Trophoblast cell (in vitro differentiated cells and primary cell): ENCODE results near the gene LRRC74A.

Source experiments
- DNase-seq, 2 donors: peaks; one replicate each; pipeline ENCODE4 v3.0.0-alpha.2; 2016
- H2AFZ ChIP-seq: 2 replicates; pipeline ENCODE4 v1.6.1; 2013; ENCODE audit warnings: low read length, moderate library complexity, mild to moderate bottlenecking; ENCODE audit not compliant: insufficient read depth, poor library complexity
- H2AK5ac ChIP-seq: 2 replicates; pipeline ENCODE4 v1.6.1; 2013; ENCODE audit warnings: mild to moderate bottlenecking, low read length
- H2BK120ac ChIP-seq: 2 replicates; pipeline ENCODE4 v1.6.1; 2013; ENCODE audit warnings: low read length, mild to moderate bottlenecking, moderate library complexity; ENCODE audit not compliant: insufficient read depth, poor library complexity
- H2BK12ac ChIP-seq: 2 replicates; pipeline ENCODE4 v1.6.1; 2013; ENCODE audit warnings: mild to moderate bottlenecking, low read length, moderate library complexity
- H2BK5ac ChIP-seq: 2 replicates; pipeline ENCODE4 v1.6.1; 2013; ENCODE audit warnings: low read length, low read depth, moderate library complexity, mild to moderate bottlenecking; ENCODE audit not compliant: poor library complexity
- H3K14ac ChIP-seq: 2 replicates; pipeline ENCODE4 v1.6.1; 2013; ENCODE audit warnings: mild to moderate bottlenecking, low read length
- H3K18ac ChIP-seq: 2 replicates; pipeline ENCODE4 v1.6.1; 2013; ENCODE audit warnings: mild to moderate bottlenecking, low read length
- H3K23ac ChIP-seq: 2 replicates; pipeline ENCODE4 v1.6.1; 2013; ENCODE audit warnings: low read length
- H3K27ac ChIP-seq: 2 replicates; pipeline ENCODE4 v1.5.1; 2013; ENCODE audit warnings: low read depth, mild to moderate bottlenecking, inconsistent platforms, low read length, moderate library complexity
- H3K27me3 ChIP-seq: 2 replicates; pipeline ENCODE4 v1.6.1; 2013; ENCODE audit warnings: inconsistent platforms, mild to moderate bottlenecking, low read length, moderate library complexity; ENCODE audit not compliant: insufficient read depth
- H3K36me3 ChIP-seq, 2 experiments: 1 replicate in 1 of 2; 2 replicates in 1 of 2; pipeline ENCODE4 v1.6.1; 2013; ENCODE audit warnings: low read length in 2 of 2, mild to moderate bottlenecking in 2 of 2, moderate library complexity in 1 of 2; ENCODE audit not compliant: insufficient read depth in 2 of 2, control insufficient read depth in 1 of 2
- H3K4ac ChIP-seq: 2 replicates; pipeline ENCODE4 v1.6.1; 2013; ENCODE audit warnings: low read depth, mild to moderate bottlenecking, low read length, moderate library complexity
- H3K4me1 ChIP-seq, 2 experiments: 1 replicate in 1 of 2; 2 replicates in 1 of 2; pipeline ENCODE4 v1.6.1; 2013; ENCODE audit warnings: low read length in 2 of 2, mild to moderate bottlenecking in 2 of 2, moderate library complexity in 1 of 2; ENCODE audit not compliant: insufficient read depth in 2 of 2, control insufficient read depth in 1 of 2
- H3K4me2 ChIP-seq: 2 replicates; pipeline ENCODE4 v1.6.1; 2013; ENCODE audit warnings: inconsistent platforms, mild to moderate bottlenecking, low read length, moderate library complexity
- H3K4me3 ChIP-seq: 2 replicates; pipeline ENCODE4 v1.5.1; 2013; ENCODE audit warnings: mild to moderate bottlenecking, low read depth, low read length, inconsistent platforms
- H3K79me1 ChIP-seq: one replicate; pipeline ENCODE4 v1.6.1; 2013; ENCODE audit warnings: low read length
- H3K79me2 ChIP-seq: 2 replicates; pipeline ENCODE4 v1.6.1; 2013; ENCODE audit warnings: low read length, mild to moderate bottlenecking; ENCODE audit not compliant: control insufficient read depth, insufficient read depth, poor library complexity
- H3K9ac ChIP-seq: 2 replicates; pipeline ENCODE4 v1.6.1; 2013; ENCODE audit warnings: mild to moderate bottlenecking, low read length
- H3K9me3 ChIP-seq: 2 replicates; pipeline ENCODE4 v1.6.1; 2013; ENCODE audit warnings: low read depth, mild to moderate bottlenecking, control low read depth, inconsistent platforms, low read length; ENCODE audit not compliant: insufficient read depth
- H4K12ac ChIP-seq: 2 replicates; pipeline ENCODE4 v1.6.1; 2013; ENCODE audit warnings: low read depth, mild to moderate bottlenecking, low read length, moderate library complexity
- H4K8ac ChIP-seq: 2 replicates; pipeline ENCODE4 v1.6.1; 2013; ENCODE audit warnings: low read depth, mild to moderate bottlenecking, low read length, moderate library complexity
- H4K91ac ChIP-seq: one replicate; pipeline ENCODE4 v1.6.1; 2013; ENCODE audit warnings: low read depth, mild to moderate bottlenecking, low read length, moderate library complexity
- WGBS: extraction: QIAGEN DNeasy Blood & Tissue Kit; methylation state at CpG from one replicate; pipeline ENCODE4 v1.1.7; 2013; ENCODE audit warnings: missing lambda C conversion rate; ENCODE audit not compliant: insufficient read length, insufficient coverage; ENCODE audit errors: extremely low coverage; 5-methylcytosine and 5-hydroxymethylcytosine counted together

Gene LRRC74A

DNA sequence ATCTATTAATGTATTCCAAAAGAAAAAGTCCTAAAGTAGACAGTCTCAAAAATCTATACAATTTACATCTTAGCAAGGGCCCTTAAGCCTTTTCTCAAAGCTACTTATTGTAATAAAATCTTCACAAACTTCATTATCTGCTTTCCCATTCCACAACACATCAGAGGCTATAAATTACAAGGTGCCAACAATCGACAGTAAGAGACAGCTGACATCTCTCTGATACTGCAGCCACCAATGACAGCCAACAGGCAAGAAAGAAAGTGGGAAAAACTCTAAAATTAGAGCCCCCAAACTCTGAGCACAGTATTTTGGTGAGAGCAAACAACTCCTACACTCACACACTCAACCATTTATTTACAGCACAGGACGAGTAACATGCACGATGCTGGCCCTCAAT, 15.7 kb upstream of the LRRC74A start:
- no peak overlapping the region for H4K91ac ChIP-seq
- peaks cover 0 to 7% of the 10 kb centered on the region in 2 experiments for H3K4me1 ChIP-seq
- no peak overlapping the region for H3K4me3 ChIP-seq
- no CpG with 5 or more reads among the region's 3 CpGs for WGBS
- no peaks in the 10 kb centered on the region for H3K27me3 ChIP-seq
- H3K9me3 ChIP-seq, result no peaks in the 10 kb centered on the region
- H3K4ac ChIP-seq, result no peak overlapping the region
- peaks cover 9 to 15% of the 10 kb centered on the region in 2 experiments for H3K36me3 ChIP-seq
- H2BK120ac ChIP-seq, result no peak overlapping the region
- no peak overlapping the region for H3K9ac ChIP-seq
- H3K14ac ChIP-seq, result no peak overlapping the region
- H2AFZ ChIP-seq, result no peak overlapping the region
- peaks cover 6% of the 10 kb centered on the region for H3K79me2 ChIP-seq
- H3K4me2 ChIP-seq, result no peak overlapping the region
- H3K18ac ChIP-seq, result no peak overlapping the region
- no peak overlapping the region for H2AK5ac ChIP-seq
- no peak overlapping the region for H3K27ac ChIP-seq
- no peak overlapping the region for H4K12ac ChIP-seq
- H2BK12ac ChIP-seq, result no peak overlapping the region
- no peak for DNase-seq
- H2BK5ac ChIP-seq, result no peak overlapping the region
- no peak overlapping the region for H4K8ac ChIP-seq
- peaks cover 9% of the 10 kb centered on the region for H3K79me1 ChIP-seq
- no peak overlapping the region for H3K23ac ChIP-seq

DNA sequence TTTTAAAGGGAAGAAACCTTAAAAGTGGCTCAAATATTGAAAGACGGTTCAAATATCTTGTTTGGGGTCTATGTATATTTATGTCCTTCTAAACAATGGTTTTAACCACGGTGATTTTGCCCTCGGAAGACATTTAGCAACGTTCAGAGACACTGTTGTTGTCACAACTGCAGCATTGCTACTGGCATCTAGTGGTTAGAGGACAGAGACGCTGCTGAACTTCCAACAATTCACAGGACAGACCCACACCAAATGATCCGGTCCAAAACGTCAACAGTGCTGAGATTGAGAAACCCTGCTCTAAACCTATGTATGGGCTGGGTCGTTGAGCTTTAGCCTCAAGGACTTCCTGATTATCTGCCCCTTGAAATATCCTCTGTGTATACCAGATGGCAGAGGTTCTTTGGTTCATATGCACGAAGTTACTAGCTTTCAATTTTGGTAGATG, 15.2 kb upstream of the LRRC74A start:
- peak; percentile 53 to 59 for DNase-seq
- Histone ChIP-seq H2BK12ac (no peak overlapping the region), H2AK5ac (no peak overlapping the region), H3K4ac (no peak overlapping the region), H3K18ac (no peak overlapping the region), H2AFZ (no peak overlapping the region), H3K79me2 (peaks cover 6% of the 10 kb centered on the region), H3K9ac (no peak overlapping the region), H3K4me3 (no peak overlapping the region), H3K36me3 (peaks cover 9 to 15% of the 10 kb centered on the region in 2 experiments), H4K8ac (no peak overlapping the region), H3K23ac (no peak overlapping the region), H3K27me3 (no peaks in the 10 kb centered on the region), H4K12ac (no peak overlapping the region), H3K79me1 (peaks cover 9% of the 10 kb centered on the region), H3K4me1 (peaks cover 0 to 7% of the 10 kb centered on the region in 2 experiments), H3K4me2 (peak overlapping the region; percentile 0), H3K14ac (no peak overlapping the region), H3K27ac (no peak overlapping the region), H3K9me3 (no peaks in the 10 kb centered on the region), H2BK120ac (no peak overlapping the region), H2BK5ac (no peak overlapping the region), H4K91ac (no peak overlapping the region)
- WGBS, result no CpG with 5 or more reads among the region's 9 CpGs

DNA sequence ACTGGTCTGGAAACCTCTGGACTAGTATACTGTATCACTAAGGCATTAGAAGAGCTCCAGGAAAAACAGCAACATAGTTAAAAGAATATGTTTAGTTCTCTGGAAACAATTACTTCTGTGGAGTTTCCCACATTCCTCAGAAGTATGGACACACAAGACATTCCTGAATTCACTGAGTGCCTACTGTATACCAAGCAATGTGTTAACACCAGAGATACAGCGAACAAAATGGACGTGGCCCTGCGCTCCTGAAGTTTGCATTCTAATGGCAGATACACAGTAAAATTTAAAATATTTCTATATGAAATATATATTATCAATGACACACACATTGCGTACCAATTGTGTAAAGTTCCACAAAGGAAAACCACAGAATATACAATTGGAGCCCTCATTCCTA, 14.6 kb upstream of the LRRC74A start:
- H3K79me1 ChIP-seq, result peaks cover 9% of the 10 kb centered on the region
- peaks cover 0 to 7% of the 10 kb centered on the region in 2 experiments for H3K4me1 ChIP-seq
- no peak overlapping the region for H3K23ac ChIP-seq
- H2BK5ac ChIP-seq, result no peak overlapping the region
- H2AK5ac ChIP-seq, result no peak overlapping the region
- no peak overlapping the region for H4K12ac ChIP-seq
- H3K4ac ChIP-seq, result no peak overlapping the region
- WGBS, result no CpG with 5 or more reads among the region's 4 CpGs
- no peak overlapping the region for H3K27ac ChIP-seq
- no peak overlapping the region for H4K8ac ChIP-seq
- H3K27me3 ChIP-seq, result no peaks in the 10 kb centered on the region
- no peak overlapping the region for H3K14ac ChIP-seq
- no peak overlapping the region for H2AFZ ChIP-seq
- H3K79me2 ChIP-seq, result peaks cover 6% of the 10 kb centered on the region
- H3K4me3 ChIP-seq, result no peak overlapping the region
- H3K18ac ChIP-seq, result no peak overlapping the region
- peak overlapping the region; percentile 97 for H3K4me2 ChIP-seq
- H3K9ac ChIP-seq, result no peak overlapping the region
- no peaks in the 10 kb centered on the region for H3K9me3 ChIP-seq
- peak in 1 of 2 donors; percentile 33 for DNase-seq
- no peak overlapping the region for H2BK12ac ChIP-seq
- H3K36me3 ChIP-seq, result peaks cover 6 to 10% of the 10 kb centered on the region in 2 experiments
- H4K91ac ChIP-seq, result no peak overlapping the region
- no peak overlapping the region for H2BK120ac ChIP-seq

DNA sequence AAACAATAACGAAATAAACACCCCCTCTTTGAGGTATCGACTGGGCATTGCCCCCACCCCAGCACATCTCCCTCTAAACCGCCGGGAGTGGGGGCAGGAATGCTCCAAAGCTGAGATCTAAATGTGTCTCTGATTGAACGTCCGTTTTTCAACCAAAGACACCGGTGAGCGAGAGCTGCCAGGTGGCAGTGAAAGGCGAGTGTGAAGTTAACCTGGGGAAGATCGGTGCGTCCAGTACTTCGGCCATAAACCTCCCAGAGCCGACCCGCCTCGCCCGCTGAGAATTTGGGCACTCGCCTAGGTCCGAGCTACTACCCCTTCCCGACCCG, 14.2 kb upstream of the LRRC74A start:
- H2BK120ac ChIP-seq, result peak overlapping the region; percentile 84
- H3K36me3 ChIP-seq, result peaks cover 3 to 7% of the 10 kb centered on the region in 2 experiments
- peak overlapping the region; percentile 65 for H3K4ac ChIP-seq
- no peaks in the 10 kb centered on the region for H3K9me3 ChIP-seq
- H3K4me2 ChIP-seq, result peak overlapping the region; percentile 97
- H3K79me2 ChIP-seq, result peaks cover 6% of the 10 kb centered on the region
- H3K14ac ChIP-seq, result peak overlapping the region; percentile 87
- H3K4me3 ChIP-seq, result peak overlapping the region; percentile 76
- H4K91ac ChIP-seq, result peak overlapping the region; percentile 70
- H2BK12ac ChIP-seq, result no peak overlapping the region
- H4K12ac ChIP-seq, result peak overlapping the region; percentile 68
- H2AFZ ChIP-seq, result peak overlapping the region; percentile 65
- peak overlapping the region; percentile 45 for H2BK5ac ChIP-seq
- peak overlapping the region; percentile 50 for H3K18ac ChIP-seq
- H3K27ac ChIP-seq, result peak overlapping the region; percentile 79
- peak overlapping the region; percentile 77 for H3K9ac ChIP-seq
- peaks cover 0 to 7% of the 10 kb centered on the region in 2 experiments for H3K4me1 ChIP-seq
- peak in 1 of 2 donors; percentile 42 for DNase-seq
- no peak overlapping the region for H3K23ac ChIP-seq
- WGBS, result no CpG with 5 or more reads among the region's 20 CpGs
- no peak overlapping the region for H2AK5ac ChIP-seq
- no peaks in the 10 kb centered on the region for H3K27me3 ChIP-seq
- peak overlapping the region; percentile 92 for H4K8ac ChIP-seq
- peaks cover 9% of the 10 kb centered on the region for H3K79me1 ChIP-seq
